HEK293 (cell line): ENCODE results near the gene PTPN4.

ENCODE experiments used
- GFI1B ChIP-seq: fragments of 450-650 bp; formaldehyde crosslinking; IDR thresholded peaks from 2 replicates; pipeline ENCODE4 v1.5.1; 2016; ENCODE audit warnings: missing biosample characterization, missing genetic modification characterization
- HOXA7 ChIP-seq: sonication (generic); formaldehyde crosslinking; IDR thresholded peaks from 2 replicates; pipeline ENCODE4 v1.8.1; 2022; ENCODE audit warnings: missing genetic modification reagents, borderline replicate concordance
- MZF1 ChIP-seq: fragments of 450-650 bp; formaldehyde crosslinking; IDR thresholded peaks from 2 replicates; pipeline ENCODE4 v1.5.1; 2017; ENCODE audit warnings: missing biosample characterization, missing genetic modification characterization, borderline replicate concordance
- OSR2 ChIP-seq: fragments of 450-650 bp; formaldehyde crosslinking; IDR thresholded peaks from 2 replicates; pipeline ENCODE4 v1.5.1; 2016; ENCODE audit warnings: missing biosample characterization, missing genetic modification characterization
- SCRT2 ChIP-seq: fragments of 450-650 bp; formaldehyde crosslinking; IDR thresholded peaks from 2 replicates; pipeline ENCODE4 v1.5.1; 2016; ENCODE audit warnings: missing biosample characterization, missing genetic modification characterization
- ZBTB20 ChIP-seq: fragments of 450-650 bp; formaldehyde crosslinking; IDR thresholded peaks from 2 replicates; pipeline ENCODE4 v1.5.1; 2016; ENCODE audit warnings: missing biosample characterization, missing genetic modification characterization
- ZBTB48 ChIP-seq: fragments of 450-650 bp; formaldehyde crosslinking; IDR thresholded peaks from 2 replicates; pipeline ENCODE4 v1.5.1; 2016; ENCODE audit warnings: missing biosample characterization, missing genetic modification characterization
- ZBTB8A ChIP-seq: fragments of 450-650 bp; formaldehyde crosslinking; IDR thresholded peaks from 2 replicates; pipeline ENCODE4 v1.5.1; 2016; ENCODE audit warnings: missing biosample characterization, missing genetic modification characterization
- ZFP37 ChIP-seq: fragments of 450-650 bp; formaldehyde crosslinking; IDR thresholded peaks from 2 replicates; pipeline ENCODE4 v1.5.1; 2016; ENCODE audit warnings: missing biosample characterization, missing genetic modification characterization
- ZNF132 ChIP-seq: fragments of 450-650 bp; formaldehyde crosslinking; IDR thresholded peaks from 2 replicates; pipeline ENCODE4 v1.5.1; 2017; ENCODE audit warnings: missing biosample characterization, missing genetic modification characterization, borderline replicate concordance
- ZNF155 ChIP-seq: fragments of 450-650 bp; formaldehyde crosslinking; IDR thresholded peaks from 2 replicates; pipeline ENCODE4 v1.5.1; 2016; ENCODE audit warnings: missing biosample characterization, missing genetic modification characterization
- ZNF16 ChIP-seq: fragments of 450-650 bp; formaldehyde crosslinking; IDR thresholded peaks from 2 replicates; pipeline ENCODE4 v1.5.1; 2016; ENCODE audit warnings: low read depth, missing biosample characterization, missing genetic modification characterization
- ZNF19 ChIP-seq: fragments of 450-650 bp; formaldehyde crosslinking; IDR thresholded peaks from 2 replicates; pipeline ENCODE4; 2016; ENCODE audit warnings: missing biosample characterization, missing genetic modification characterization, low read depth
- ZNF211 ChIP-seq: fragments of 450-650 bp; formaldehyde crosslinking; IDR thresholded peaks from 2 replicates; pipeline ENCODE4 v1.5.1; 2016; ENCODE audit warnings: low read depth, missing biosample characterization, missing genetic modification characterization
- ZNF248 ChIP-seq: fragments of 450-650 bp; formaldehyde crosslinking; IDR thresholded peaks from 2 replicates; pipeline ENCODE4 v1.5.1; 2017; ENCODE audit warnings: missing biosample characterization, missing genetic modification characterization
- ZNF394 ChIP-seq: fragments of 450-650 bp; formaldehyde crosslinking; IDR thresholded peaks from 2 replicates; pipeline ENCODE4 v1.5.1; 2016; ENCODE audit warnings: missing biosample characterization, missing genetic modification characterization, mild to moderate bottlenecking, moderate library complexity, borderline replicate concordance
- ZNF426 ChIP-seq: fragments of 450-650 bp; formaldehyde crosslinking; IDR thresholded peaks from 2 replicates; pipeline ENCODE4 v1.5.1; 2017; ENCODE audit warnings: missing biosample characterization, missing genetic modification characterization, mild to moderate bottlenecking, inconsistent platforms, moderate library complexity
- ZNF510 ChIP-seq: fragments of 450-650 bp; formaldehyde crosslinking; IDR thresholded peaks from 2 replicates; pipeline ENCODE4 v1.5.1; 2018; ENCODE audit warnings: mild to moderate bottlenecking, missing genetic modification characterization, missing biosample characterization; ENCODE audit not compliant: insufficient replicate concordance
- ZNF521 ChIP-seq: fragments of 450-650 bp; formaldehyde crosslinking; IDR thresholded peaks from 2 replicates; pipeline ENCODE4 v1.5.1; 2017; ENCODE audit warnings: missing biosample characterization, mild to moderate bottlenecking, missing genetic modification characterization
- ZNF629 ChIP-seq: fragments of 450-650 bp; formaldehyde crosslinking; IDR thresholded peaks from 2 replicates; pipeline ENCODE4 v1.5.1; 2017; ENCODE audit warnings: missing biosample characterization, missing genetic modification characterization
- ZNF660 ChIP-seq: fragments of 450-650 bp; IDR thresholded peaks from 2 replicates; pipeline ENCODE4 v1.5.1; 2018; ENCODE audit warnings: missing biosample characterization, mild to moderate bottlenecking, missing genetic modification characterization
- TF ChIP-seq, protein P1 (sequence below): fragments of 450-650 bp; formaldehyde crosslinking; IDR thresholded peaks from 2 replicates; pipeline ENCODE4 v1.5.1; 2017; ENCODE audit warnings: missing biosample characterization, missing genetic modification characterization
- TF ChIP-seq, protein P2 (sequence below): fragments of 450-650 bp; formaldehyde crosslinking; IDR thresholded peaks from 2 replicates; pipeline ENCODE4 v1.5.1; 2016; ENCODE audit warnings: missing biosample characterization, missing genetic modification characterization
- TF ChIP-seq, protein P3 (sequence below): fragments of 450-650 bp; formaldehyde crosslinking; IDR thresholded peaks from 2 replicates; pipeline ENCODE4 v1.5.1; 2016; ENCODE audit warnings: missing biosample characterization, missing genetic modification characterization
- TF ChIP-seq, protein P4 (sequence below): fragments of 450-650 bp; formaldehyde crosslinking; conservative IDR thresholded peaks from 2 replicates; pipeline ENCODE4 v1.5.1; 2016; ENCODE audit warnings: low read depth, missing biosample characterization, missing genetic modification characterization
- TF ChIP-seq, protein P5 (sequence below): fragments of 450-650 bp; formaldehyde crosslinking; IDR thresholded peaks from 2 replicates; pipeline ENCODE4 v1.5.1; 2017; ENCODE audit warnings: missing biosample characterization, mild to moderate bottlenecking, missing genetic modification characterization, moderate library complexity
- TF ChIP-seq, protein P6 (sequence below): fragments of 450-650 bp; formaldehyde crosslinking; IDR thresholded peaks from 2 replicates; pipeline ENCODE4 v1.5.1; 2016; ENCODE audit warnings: missing biosample characterization, missing genetic modification characterization

The PTPN4 gene

DNA sequence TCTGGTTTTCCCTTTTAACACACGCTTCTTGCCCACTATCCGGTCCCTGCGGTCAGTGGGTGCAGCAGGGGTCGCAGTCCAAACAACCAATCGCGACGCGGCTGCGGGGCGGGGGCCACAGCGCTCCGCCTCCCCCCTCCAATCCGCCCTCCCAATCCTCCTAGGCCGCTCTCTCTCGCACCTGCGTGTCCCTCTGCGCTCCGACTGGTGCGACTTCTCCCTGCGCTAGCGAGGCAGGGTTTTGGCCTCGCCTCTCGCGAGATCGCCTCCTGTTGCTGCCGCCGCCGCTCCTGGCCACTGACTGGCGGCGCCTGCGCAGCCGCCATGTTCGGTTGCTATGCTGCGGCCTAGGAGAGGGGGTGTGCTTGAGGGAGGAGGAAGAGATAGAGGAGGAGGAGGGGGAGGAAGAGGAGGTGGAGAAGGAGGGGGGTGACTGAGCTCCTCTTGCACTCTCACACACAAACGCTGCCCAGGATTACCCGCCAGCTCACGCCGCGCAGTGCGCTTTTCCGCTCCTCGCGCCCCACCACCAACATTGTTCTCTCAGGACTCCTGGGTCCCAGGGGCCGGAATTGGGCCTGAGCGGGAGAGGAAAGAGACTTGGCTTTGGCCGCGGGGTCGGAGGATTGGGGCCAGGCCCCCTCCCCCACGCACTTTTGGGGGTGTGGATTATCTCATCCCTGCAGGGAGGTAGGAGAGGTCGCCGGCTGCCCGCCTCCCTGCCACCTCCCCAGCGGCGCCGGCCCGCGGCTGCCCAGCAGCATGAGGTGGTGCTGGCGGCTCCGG, at the start of gene PTPN4 (continued):
- TF ChIP-seq, protein P1, sequence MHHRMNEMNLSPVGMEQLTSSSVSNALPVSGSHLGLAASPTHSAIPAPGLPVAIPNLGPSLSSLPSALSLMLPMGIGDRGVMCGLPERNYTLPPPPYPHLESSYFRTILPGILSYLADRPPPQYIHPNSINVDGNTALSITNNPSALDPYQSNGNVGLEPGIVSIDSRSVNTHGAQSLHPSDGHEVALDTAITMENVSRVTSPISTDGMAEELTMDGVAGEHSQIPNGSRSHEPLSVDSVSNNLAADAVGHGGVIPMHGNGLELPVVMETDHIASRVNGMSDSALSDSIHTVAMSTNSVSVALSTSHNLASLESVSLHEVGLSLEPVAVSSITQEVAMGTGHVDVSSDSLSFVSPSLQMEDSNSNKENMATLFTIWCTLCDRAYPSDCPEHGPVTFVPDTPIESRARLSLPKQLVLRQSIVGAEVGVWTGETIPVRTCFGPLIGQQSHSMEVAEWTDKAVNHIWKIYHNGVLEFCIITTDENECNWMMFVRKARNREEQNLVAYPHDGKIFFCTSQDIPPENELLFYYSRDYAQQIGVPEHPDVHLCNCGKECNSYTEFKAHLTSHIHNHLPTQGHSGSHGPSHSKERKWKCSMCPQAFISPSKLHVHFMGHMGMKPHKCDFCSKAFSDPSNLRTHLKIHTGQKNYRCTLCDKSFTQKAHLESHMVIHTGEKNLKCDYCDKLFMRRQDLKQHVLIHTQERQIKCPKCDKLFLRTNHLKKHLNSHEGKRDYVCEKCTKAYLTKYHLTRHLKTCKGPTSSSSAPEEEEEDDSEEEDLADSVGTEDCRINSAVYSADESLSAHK: no peak; the same call in 1 of the 2 replicates
- TF ChIP-seq ZNF132 (tag by site-specific recombination) (no peak), ZBTB48 (tag by site-specific recombination) (no peak; the same call in none of the 2 replicates), SCRT2 (peak; percentile 100), ZNF248 (tag by site-specific recombination) (no peak), ZNF521 (tag by site-specific recombination) (no peak), ZNF211 (no peak), GFI1B (tag by site-specific recombination) (no peak), ZNF394 (peak; percentile 62; the same call in 1 of the 2 replicates), MZF1 (tag by site-specific recombination) (no peak), OSR2 (no peak), ZNF19 (tag by site-specific recombination) (no peak), ZFP37 (tag by site-specific recombination) (peak; percentile 60; the same call in 1 of the 2 replicates), ZNF426 (no peak), ZNF510 (tag by site-specific recombination) (no peak), HOXA7 (CRISPR knock-in tag) (no peak), ZNF16 (no peak), ZNF629 (tag by site-specific recombination) (peak; percentile 77), ZBTB20 (peak; percentile 15; the same call in 1 of the 2 replicates), ZNF155 (no peak), ZNF660 (tag by site-specific recombination) (no peak; the same call in 1 of the 2 replicates), ZBTB8A (no peak; the same call in 1 of the 2 replicates)
- TF ChIP-seq, protein P2, sequence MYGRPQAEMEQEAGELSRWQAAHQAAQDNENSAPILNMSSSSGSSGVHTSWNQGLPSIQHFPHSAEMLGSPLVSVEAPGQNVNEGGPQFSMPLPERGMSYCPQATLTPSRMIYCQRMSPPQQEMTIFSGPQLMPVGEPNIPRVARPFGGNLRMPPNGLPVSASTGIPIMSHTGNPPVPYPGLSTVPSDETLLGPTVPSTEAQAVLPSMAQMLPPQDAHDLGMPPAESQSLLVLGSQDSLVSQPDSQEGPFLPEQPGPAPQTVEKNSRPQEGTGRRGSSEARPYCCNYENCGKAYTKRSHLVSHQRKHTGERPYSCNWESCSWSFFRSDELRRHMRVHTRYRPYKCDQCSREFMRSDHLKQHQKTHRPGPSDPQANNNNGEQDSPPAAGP: peak; percentile 73
- TF ChIP-seq, protein P3, sequence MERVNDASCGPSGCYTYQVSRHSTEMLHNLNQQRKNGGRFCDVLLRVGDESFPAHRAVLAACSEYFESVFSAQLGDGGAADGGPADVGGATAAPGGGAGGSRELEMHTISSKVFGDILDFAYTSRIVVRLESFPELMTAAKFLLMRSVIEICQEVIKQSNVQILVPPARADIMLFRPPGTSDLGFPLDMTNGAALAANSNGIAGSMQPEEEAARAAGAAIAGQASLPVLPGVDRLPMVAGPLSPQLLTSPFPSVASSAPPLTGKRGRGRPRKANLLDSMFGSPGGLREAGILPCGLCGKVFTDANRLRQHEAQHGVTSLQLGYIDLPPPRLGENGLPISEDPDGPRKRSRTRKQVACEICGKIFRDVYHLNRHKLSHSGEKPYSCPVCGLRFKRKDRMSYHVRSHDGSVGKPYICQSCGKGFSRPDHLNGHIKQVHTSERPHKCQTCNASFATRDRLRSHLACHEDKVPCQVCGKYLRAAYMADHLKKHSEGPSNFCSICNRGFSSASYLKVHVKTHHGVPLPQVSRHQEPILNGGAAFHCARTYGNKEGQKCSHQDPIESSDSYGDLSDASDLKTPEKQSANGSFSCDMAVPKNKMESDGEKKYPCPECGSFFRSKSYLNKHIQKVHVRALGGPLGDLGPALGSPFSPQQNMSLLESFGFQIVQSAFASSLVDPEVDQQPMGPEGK (tag by site-specific recombination): peak; percentile 94
- TF ChIP-seq, protein P4, sequence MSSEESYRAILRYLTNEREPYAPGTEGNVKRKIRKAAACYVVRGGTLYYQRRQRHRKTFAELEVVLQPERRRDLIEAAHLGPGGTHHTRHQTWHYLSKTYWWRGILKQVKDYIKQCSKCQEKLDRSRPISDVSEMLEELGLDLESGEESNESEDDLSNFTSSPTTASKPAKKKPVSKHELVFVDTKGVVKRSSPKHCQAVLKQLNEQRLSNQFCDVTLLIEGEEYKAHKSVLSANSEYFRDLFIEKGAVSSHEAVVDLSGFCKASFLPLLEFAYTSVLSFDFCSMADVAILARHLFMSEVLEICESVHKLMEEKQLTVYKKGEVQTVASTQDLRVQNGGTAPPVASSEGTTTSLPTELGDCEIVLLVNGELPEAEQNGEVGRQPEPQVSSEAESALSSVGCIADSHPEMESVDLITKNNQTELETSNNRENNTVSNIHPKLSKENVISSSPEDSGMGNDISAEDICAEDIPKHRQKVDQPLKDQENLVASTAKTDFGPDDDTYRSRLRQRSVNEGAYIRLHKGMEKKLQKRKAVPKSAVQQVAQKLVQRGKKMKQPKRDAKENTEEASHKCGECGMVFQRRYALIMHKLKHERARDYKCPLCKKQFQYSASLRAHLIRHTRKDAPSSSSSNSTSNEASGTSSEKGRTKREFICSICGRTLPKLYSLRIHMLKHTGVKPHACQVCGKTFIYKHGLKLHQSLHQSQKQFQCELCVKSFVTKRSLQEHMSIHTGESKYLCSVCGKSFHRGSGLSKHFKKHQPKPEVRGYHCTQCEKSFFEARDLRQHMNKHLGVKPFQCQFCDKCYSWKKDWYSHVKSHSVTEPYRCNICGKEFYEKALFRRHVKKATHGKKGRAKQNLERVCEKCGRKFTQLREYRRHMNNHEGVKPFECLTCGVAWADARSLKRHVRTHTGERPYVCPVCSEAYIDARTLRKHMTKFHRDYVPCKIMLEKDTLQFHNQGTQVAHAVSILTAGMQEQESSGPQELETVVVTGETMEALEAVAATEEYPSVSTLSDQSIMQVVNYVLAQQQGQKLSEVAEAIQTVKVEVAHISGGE: no peak; the same call in 1 of the 2 replicates
- TF ChIP-seq, protein P5, sequence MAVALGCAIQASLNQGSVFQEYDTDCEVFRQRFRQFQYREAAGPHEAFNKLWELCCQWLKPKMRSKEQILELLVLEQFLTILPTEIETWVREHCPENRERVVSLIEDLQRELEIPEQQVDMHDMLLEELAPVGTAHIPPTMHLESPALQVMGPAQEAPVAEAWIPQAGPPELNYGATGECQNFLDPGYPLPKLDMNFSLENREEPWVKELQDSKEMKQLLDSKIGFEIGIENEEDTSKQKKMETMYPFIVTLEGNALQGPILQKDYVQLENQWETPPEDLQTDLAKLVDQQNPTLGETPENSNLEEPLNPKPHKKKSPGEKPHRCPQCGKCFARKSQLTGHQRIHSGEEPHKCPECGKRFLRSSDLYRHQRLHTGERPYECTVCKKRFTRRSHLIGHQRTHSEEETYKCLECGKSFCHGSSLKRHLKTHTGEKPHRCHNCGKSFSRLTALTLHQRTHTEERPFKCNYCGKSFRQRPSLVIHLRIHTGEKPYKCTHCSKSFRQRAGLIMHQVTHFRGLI (tag by site-specific recombination): peak; percentile 61; the same call in 1 of the 2 replicates
- TF ChIP-seq, protein P6, sequence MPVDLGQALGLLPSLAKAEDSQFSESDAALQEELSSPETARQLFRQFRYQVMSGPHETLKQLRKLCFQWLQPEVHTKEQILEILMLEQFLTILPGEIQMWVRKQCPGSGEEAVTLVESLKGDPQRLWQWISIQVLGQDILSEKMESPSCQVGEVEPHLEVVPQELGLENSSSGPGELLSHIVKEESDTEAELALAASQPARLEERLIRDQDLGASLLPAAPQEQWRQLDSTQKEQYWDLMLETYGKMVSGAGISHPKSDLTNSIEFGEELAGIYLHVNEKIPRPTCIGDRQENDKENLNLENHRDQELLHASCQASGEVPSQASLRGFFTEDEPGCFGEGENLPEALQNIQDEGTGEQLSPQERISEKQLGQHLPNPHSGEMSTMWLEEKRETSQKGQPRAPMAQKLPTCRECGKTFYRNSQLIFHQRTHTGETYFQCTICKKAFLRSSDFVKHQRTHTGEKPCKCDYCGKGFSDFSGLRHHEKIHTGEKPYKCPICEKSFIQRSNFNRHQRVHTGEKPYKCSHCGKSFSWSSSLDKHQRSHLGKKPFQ: no peak
